Measurements from ENCODE around the gene MYO3A. TPM values are rescaled to one million over a fixed set of nuclear protein-coding genes. Genes with fewer than 3 reads are reported as not detected.

Gene MYO3A
- total RNA-seq, 1 donor = 0.10 TPM

- no peak overlapping the region for H3K4me3 ChIP-seq (ENCODE audit: low read length)
- peaks cover 3% of the 10 kb centered on the region for H3K27me3 ChIP-seq (ENCODE audit: insufficient read depth, low read length)
- H3K4me1 ChIP-seq (ENCODE audit: insufficient read depth, low read length) = no peaks in the 10 kb centered on the region
- no peaks in the 10 kb centered on the region for H3K9me3 ChIP-seq (ENCODE audit: low read depth, low read length)
These were observed 265.8 kb downstream of the MYO3A start for GRCh38 chr10:26199841-26200240.

GRCh38 chr10:26205223-26205622, 271.2 kb downstream of the MYO3A start:
- Histone ChIP-seq H3K4me1 (ENCODE audit: insufficient read depth, low read length) (no peaks in the 10 kb centered on the region), H3K27me3 (ENCODE audit: insufficient read depth, low read length) (peaks cover 26% of the 10 kb centered on the region), H3K9me3 (ENCODE audit: low read depth, low read length) (no peaks in the 10 kb centered on the region), H3K4me3 (ENCODE audit: low read length) (no peak overlapping the region)

- H3K4me3 ChIP-seq (ENCODE audit: low read length) = no peak overlapping the region
These were observed 277.9 kb downstream of the MYO3A start for GRCh38 chr10:26211781-26212444.

GRCh38 chr10:26212511-26212910, 278.5 kb downstream of the MYO3A start:
- Histone ChIP-seq H3K4me3 (ENCODE audit: low read length) (no peak overlapping the region), H3K4me1 (ENCODE audit: insufficient read depth, low read length) (peaks cover 12% of the 10 kb centered on the region), H3K9me3 (ENCODE audit: low read depth, low read length) (no peaks in the 10 kb centered on the region), H3K27me3 (ENCODE audit: insufficient read depth, low read length) (peaks cover 93% of the 10 kb centered on the region)

More at GRCh38 chr10:26211781-26212444, 277.9 kb downstream of the MYO3A start:
- no peaks in the 10 kb centered on the region for H3K9me3 ChIP-seq (ENCODE audit: low read depth, low read length)
- peaks cover 8% of the 10 kb centered on the region for H3K4me1 ChIP-seq (ENCODE audit: insufficient read depth, low read length)
- H3K27me3 ChIP-seq (ENCODE audit: insufficient read depth, low read length) = peaks cover 91% of the 10 kb centered on the region

- Histone ChIP-seq H3K9me3 (ENCODE audit: low read depth, low read length) (no peaks in the 10 kb centered on the region), H3K27me3 (ENCODE audit: insufficient read depth, low read length) (peaks cover 97% of the 10 kb centered on the region), H3K4me1 (ENCODE audit: insufficient read depth, low read length) (peaks cover 19% of the 10 kb centered on the region), H3K4me3 (ENCODE audit: low read length) (no peak overlapping the region)
These were observed 279.2 kb downstream of the MYO3A start for GRCh38 chr10:26213157-26213800.

GRCh38 chr10:26214004-26214403, 280.0 kb downstream of the MYO3A start:
- Histone ChIP-seq H3K4me3 (ENCODE audit: low read length) (no peak overlapping the region), H3K27me3 (ENCODE audit: insufficient read depth, low read length) (peaks cover 97% of the 10 kb centered on the region), H3K9me3 (ENCODE audit: low read depth, low read length) (no peaks in the 10 kb centered on the region), H3K4me1 (ENCODE audit: insufficient read depth, low read length) (peaks cover 19% of the 10 kb centered on the region)

- Histone ChIP-seq H3K4me1 (ENCODE audit: insufficient read depth, low read length) (peaks cover 19% of the 10 kb centered on the region), H3K4me3 (ENCODE audit: low read length) (no peak overlapping the region), H3K27me3 (ENCODE audit: insufficient read depth, low read length) (peaks cover 97% of the 10 kb centered on the region), H3K9me3 (ENCODE audit: low read depth, low read length) (no peaks in the 10 kb centered on the region)
These were observed 280.7 kb downstream of the MYO3A start for GRCh38 chr10:26214551-26215395.

- Histone ChIP-seq H3K27me3 (ENCODE audit: insufficient read depth, low read length) (peaks cover 100% of the 10 kb centered on the region), H3K9me3 (ENCODE audit: low read depth, low read length) (no peaks in the 10 kb centered on the region), H3K4me1 (ENCODE audit: insufficient read depth, low read length) (peaks cover 19% of the 10 kb centered on the region), H3K4me3 (ENCODE audit: low read length) (no peak overlapping the region)
These were observed 281.4 kb downstream of the MYO3A start for GRCh38 chr10:26215396-26215934.

- H3K4me3 ChIP-seq (ENCODE audit: low read length) = no peak overlapping the region
- peaks cover 19% of the 10 kb centered on the region for H3K4me1 ChIP-seq (ENCODE audit: insufficient read depth, low read length)
- H3K9me3 ChIP-seq (ENCODE audit: low read depth, low read length) = no peaks in the 10 kb centered on the region
- peaks cover 100% of the 10 kb centered on the region for H3K27me3 ChIP-seq (ENCODE audit: insufficient read depth, low read length)
These were observed 282.0 kb downstream of the MYO3A start for GRCh38 chr10:26215935-26216584.

GRCh38 chr10:26216585-26217395, 282.8 kb downstream of the MYO3A start, which contains the start of gene GAD2:
Gene GAD2 (plus strand): TSS chr10:26216774. CDS start chr10:26216810, 36 bp downstream.
- Histone ChIP-seq H3K27me3 (ENCODE audit: insufficient read depth, low read length) (peaks cover 100% of the 10 kb centered on the region), H3K9me3 (ENCODE audit: low read depth, low read length) (no peaks in the 10 kb centered on the region), H3K4me1 (ENCODE audit: insufficient read depth, low read length) (peaks cover 19% of the 10 kb centered on the region), H3K4me3 (ENCODE audit: low read length) (no peak within 1 kb of the TSS)

- peaks cover 100% of the 10 kb centered on the region for H3K27me3 ChIP-seq (ENCODE audit: insufficient read depth, low read length)
- H3K4me3 ChIP-seq (ENCODE audit: low read length) = no peak overlapping the region
These were observed 283.5 kb downstream of the MYO3A start for GRCh38 chr10:26217396-26218086.

GRCh38 chr10:26219676-26220075, 285.6 kb downstream of the MYO3A start:
- Histone ChIP-seq H3K4me1 (ENCODE audit: insufficient read depth, low read length) (peaks cover 19% of the 10 kb centered on the region), H3K27me3 (ENCODE audit: insufficient read depth, low read length) (peaks cover 100% of the 10 kb centered on the region), H3K4me3 (ENCODE audit: low read length) (no peak overlapping the region), H3K9me3 (ENCODE audit: low read depth, low read length) (no peaks in the 10 kb centered on the region)

More at GRCh38 chr10:26217396-26218086, 283.5 kb downstream of the MYO3A start:
- H3K9me3 ChIP-seq (ENCODE audit: low read depth, low read length) = no peaks in the 10 kb centered on the region
- peaks cover 19% of the 10 kb centered on the region for H3K4me1 ChIP-seq (ENCODE audit: insufficient read depth, low read length)

- H3K27me3 ChIP-seq (ENCODE audit: insufficient read depth, low read length) = peaks cover 95% of the 10 kb centered on the region
These were observed 286.9 kb downstream of the MYO3A start for GRCh38 chr10:26220901-26221300.

More at GRCh38 chr10:26220901-26221300, 286.9 kb downstream of the MYO3A start:
- Histone ChIP-seq H3K9me3 (ENCODE audit: low read depth, low read length) (no peaks in the 10 kb centered on the region), H3K4me3 (ENCODE audit: low read length) (no peak overlapping the region), H3K4me1 (ENCODE audit: insufficient read depth, low read length) (peaks cover 18% of the 10 kb centered on the region)
